Upper lobe of left lung (tissue), 4 donors: ENCODE data around the gene SHMT1.

Experiments used
- POLR2A ChIP-seq, 4 donors: fragments of 450-650 bp; IDR thresholded peaks; one replicate each; pipeline ENCODE4 v1.5.1; 2016 to 2017; ENCODE audit warnings: antibody characterized with exemption in 4 of 4, mild to moderate bottlenecking in 2 of 4
- TF ChIP-seq, protein P1 (sequence below), 6 experiments: fragments of 450-650 bp in 4 of 6; fragments of 200-600 bp in 2 of 6; sonication (generic) in 2 of 6; IDR thresholded peaks; one replicate each; pipeline ENCODE4 v1.5.1; 2016 to 2019; ENCODE audit warnings: antibody characterized with exemption in 6 of 6

DNA sequence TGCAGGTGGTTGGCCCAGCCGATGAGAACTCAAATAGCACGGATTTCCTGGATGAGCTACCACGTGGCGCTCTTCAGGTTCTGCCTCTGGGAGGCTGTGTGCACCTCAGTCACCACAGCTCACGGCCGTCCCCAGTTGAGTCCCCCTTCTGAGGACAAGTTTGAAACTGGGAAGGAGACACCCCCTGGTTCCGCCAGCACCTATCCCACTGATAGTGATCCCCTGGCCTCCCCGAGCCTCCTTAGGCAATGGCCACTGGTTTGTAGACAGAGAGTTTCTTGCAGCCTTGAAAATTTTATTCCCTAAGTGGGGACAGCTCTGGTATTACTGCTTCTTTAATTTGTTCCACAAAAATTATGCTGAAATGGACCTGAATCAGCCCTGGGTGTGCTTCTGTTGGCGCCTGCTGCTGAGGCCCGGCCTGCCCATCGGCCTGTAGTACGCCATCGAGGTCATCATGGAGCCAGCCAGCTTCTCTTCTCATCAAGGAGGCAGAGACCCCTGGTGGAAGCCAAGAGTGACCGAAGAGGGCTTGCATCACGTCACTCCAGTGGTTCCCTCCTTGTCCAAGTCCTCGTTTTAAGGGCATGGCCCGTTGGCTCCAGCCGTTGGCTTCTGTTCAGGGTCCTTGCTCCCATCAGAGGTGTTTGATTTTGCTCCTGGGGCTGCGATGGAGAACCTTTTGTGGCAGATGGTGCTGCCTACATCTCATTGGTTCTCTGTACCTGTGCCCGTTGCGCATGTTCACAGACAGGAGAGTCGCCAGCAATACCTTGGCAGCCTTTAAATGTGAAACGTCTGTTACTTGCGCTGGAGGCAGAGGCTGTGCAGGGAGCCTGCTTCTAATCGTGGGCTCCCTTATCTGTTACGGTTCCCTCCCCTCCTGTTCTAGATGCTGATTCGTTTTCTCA is 39.0 kb downstream of the SHMT1 start:
- TF ChIP-seq, protein P1, sequence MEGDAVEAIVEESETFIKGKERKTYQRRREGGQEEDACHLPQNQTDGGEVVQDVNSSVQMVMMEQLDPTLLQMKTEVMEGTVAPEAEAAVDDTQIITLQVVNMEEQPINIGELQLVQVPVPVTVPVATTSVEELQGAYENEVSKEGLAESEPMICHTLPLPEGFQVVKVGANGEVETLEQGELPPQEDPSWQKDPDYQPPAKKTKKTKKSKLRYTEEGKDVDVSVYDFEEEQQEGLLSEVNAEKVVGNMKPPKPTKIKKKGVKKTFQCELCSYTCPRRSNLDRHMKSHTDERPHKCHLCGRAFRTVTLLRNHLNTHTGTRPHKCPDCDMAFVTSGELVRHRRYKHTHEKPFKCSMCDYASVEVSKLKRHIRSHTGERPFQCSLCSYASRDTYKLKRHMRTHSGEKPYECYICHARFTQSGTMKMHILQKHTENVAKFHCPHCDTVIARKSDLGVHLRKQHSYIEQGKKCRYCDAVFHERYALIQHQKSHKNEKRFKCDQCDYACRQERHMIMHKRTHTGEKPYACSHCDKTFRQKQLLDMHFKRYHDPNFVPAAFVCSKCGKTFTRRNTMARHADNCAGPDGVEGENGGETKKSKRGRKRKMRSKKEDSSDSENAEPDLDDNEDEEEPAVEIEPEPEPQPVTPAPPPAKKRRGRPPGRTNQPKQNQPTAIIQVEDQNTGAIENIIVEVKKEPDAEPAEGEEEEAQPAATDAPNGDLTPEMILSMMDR (IDR thresholded peaks at IDR 0.05), result no peak
- TF ChIP-seq POLR2A (IDR thresholded peaks at IDR 0.05), result no peak
